Measurements from ENCODE around the gene ZNF260.

Gene ZNF260

DNA sequence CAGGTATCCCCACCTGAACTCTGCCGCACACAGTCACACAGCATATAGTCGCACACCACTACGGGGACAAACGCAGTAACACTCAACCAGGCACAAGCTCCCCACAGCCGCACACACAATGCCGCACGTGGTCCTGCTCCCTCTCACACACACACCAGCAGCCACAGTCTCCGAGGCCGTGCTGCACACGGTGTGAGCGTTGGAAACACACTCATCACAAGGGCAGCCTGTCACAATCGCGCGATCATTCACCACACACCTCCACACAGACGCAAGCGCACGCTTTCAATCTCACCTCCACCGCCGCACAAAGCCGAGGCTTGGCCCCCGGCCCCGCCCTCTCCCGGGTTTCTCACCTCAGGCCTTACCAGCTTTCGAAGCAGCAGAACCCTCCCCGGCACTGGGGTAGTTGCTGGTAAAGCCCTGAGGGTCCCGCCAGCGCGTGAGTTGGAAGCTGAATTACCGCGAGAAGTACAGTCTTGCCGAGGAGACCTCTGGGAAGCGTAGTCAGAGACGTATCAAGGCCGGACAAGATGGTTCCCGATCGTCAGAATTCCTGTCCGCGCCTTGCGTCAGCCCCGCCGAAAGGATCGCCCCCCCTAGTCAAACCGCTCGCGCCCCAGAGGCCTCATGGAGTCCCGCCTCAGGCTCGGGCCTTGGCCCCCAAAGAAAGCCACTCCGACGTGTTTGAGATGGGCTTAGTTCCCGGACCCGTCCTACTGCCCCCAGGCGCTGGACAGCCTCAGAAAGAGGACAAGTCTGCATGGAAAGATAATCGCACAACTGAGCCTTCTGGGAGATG is 38.8 kb downstream of the ZNF260 start, which contains the start of gene ZNF566:
Gene ZNF566, minus strand, starts transcription at position 444 of the 802 bp plus-strand sequence. CDS start 13,004 bp downstream, outside the sequence.
- TF ChIP-seq, protein P1, sequence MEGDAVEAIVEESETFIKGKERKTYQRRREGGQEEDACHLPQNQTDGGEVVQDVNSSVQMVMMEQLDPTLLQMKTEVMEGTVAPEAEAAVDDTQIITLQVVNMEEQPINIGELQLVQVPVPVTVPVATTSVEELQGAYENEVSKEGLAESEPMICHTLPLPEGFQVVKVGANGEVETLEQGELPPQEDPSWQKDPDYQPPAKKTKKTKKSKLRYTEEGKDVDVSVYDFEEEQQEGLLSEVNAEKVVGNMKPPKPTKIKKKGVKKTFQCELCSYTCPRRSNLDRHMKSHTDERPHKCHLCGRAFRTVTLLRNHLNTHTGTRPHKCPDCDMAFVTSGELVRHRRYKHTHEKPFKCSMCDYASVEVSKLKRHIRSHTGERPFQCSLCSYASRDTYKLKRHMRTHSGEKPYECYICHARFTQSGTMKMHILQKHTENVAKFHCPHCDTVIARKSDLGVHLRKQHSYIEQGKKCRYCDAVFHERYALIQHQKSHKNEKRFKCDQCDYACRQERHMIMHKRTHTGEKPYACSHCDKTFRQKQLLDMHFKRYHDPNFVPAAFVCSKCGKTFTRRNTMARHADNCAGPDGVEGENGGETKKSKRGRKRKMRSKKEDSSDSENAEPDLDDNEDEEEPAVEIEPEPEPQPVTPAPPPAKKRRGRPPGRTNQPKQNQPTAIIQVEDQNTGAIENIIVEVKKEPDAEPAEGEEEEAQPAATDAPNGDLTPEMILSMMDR (IDR thresholded peaks at IDR 0.05) = no peak
- TF ChIP-seq ZFX (IDR thresholded peaks at IDR 0.05; ENCODE audit: borderline replicate concordance) = no peak
- peak within 1 kb of the TSS; percentile 95 for H3K27ac ChIP-seq

DNA sequence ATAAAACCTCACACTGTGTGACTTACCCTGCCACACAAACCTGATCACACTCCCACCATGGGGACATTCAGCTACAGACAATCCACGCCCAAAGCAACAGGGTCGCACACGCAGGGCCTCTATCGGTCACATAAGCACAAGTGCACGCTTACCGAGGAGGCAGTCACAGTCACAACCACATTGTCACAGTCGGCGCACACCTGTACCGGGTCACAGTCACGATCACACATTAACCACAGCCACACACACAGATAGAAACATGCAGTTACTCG is 39.3 kb downstream of the ZNF260 start:
- peak overlapping the region; percentile 95 for H3K27ac ChIP-seq
- TF ChIP-seq, protein P1 (IDR thresholded peaks at IDR 0.05) = peak; percentile 37
- no peak for TF ChIP-seq ZFX (IDR thresholded peaks at IDR 0.05; ENCODE audit: borderline replicate concordance)

DNA sequence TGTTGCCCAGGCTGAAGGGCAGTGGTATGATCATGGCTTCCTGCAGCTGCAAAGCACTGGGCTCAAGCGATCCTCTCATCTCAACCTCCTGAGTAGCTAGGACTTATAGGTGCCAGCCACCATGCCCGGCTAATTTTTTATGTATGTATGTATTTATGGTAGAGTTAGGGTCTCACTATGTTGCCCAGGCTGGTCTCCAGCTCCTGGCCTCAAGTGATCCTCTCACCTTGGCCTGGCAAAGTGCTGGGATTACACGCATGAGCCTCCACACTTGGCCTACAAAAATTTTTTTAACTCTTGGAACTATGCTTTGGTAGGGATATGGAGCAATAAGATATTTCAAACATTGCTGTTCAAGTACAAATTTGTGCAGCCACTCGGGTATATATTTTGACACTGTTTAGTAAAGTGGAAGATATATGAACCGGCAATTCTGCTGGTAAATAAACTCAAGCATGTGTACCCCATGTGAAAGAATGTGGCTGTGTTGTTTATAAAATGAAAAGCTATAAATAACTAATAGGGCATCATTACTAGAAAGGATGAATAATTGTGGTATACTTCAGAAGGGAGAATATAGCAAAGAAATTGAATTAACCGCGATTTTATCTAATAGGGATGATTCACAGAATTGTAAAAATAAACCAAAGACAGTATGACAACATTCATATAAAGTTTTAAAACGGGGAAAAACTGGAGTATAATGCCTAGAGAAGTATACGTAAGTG is 39.8 kb downstream of the ZNF260 start:
- no peak for TF ChIP-seq ZFX (IDR thresholded peaks at IDR 0.05; ENCODE audit: borderline replicate concordance)
- TF ChIP-seq, protein P1 (IDR thresholded peaks at IDR 0.05) = no peak
- peak overlapping the region; percentile 95 for H3K27ac ChIP-seq

DNA sequence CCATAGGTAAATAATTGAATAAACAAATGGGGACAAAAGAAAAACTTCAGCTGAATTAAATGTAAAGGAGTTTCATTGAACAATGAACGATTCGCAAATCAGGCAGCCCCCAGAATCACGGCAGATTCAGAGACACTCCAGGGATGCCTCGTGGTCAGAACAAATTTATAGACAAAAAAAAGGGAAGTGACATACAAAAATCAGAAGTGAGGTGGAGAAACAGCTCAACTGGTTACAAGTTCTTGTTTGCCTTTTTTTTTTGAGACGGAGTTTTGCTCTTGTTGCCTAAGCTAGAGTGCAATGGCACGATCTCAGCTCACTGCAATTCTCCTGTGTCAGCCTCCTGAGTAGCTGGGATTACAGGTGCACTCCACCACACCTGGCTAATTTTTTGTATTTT is 44.4 kb downstream of the ZNF260 start:
- TF ChIP-seq ZFX (IDR thresholded peaks at IDR 0.05; ENCODE audit: borderline replicate concordance) = no peak
- TF ChIP-seq, protein P1 (IDR thresholded peaks at IDR 0.05) = no peak
- H3K27ac ChIP-seq = no peak overlapping the region

DNA sequence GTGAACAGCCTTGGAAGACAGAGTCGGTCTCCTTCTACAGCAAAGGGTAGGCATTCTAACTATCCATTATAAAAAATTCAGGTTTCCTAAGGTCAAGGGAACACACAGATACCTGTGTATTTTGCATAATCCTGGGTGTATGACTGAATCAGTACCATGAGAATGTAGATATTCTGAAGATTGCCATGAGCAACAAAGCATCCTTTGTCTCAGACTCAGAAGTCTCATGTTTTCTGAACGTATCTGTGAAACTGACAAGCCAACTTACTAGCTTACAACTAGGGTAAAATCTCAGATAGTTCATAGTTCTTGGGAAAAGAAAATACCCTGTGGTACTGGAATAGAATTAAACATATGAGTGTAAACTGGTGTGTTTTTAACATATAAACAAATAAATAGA is 45.2 kb downstream of the ZNF260 start:
- H3K27ac ChIP-seq = no peak overlapping the region
- TF ChIP-seq ZFX (IDR thresholded peaks at IDR 0.05; ENCODE audit: borderline replicate concordance) = no peak
- TF ChIP-seq, protein P1 (IDR thresholded peaks at IDR 0.05) = no peak

Data from 22Rv1 (cell line).